ENCODE measurements around the gene C16orf95.
"Not testable (repeated sequence)": the region's sequence is repeated elsewhere in the genome, so short reads cannot be mapped to it uniquely, and the experiment has no call there.

Gene C16orf95

GRCh38 chr16:87345726-87346424 lies 28.7 kb upstream of the C16orf95 start:
- DNase-seq: no peak

- peak; percentile 56 for DNase-seq
Observed at GRCh38 chr16:87344931-87345631, 27.9 kb upstream of the C16orf95 start.

GRCh38 chr16:87344165-87344930 lies 27.2 kb upstream of the C16orf95 start:
- no peak for DNase-seq

GRCh38 chr16:87343753-87344050 lies 26.5 kb upstream of the C16orf95 start:
- DNase-seq: no peak

- no peak for DNase-seq
Observed at GRCh38 chr16:87342978-87343752, 26.0 kb upstream of the C16orf95 start.

- DNase-seq: no peak
Observed at GRCh38 chr16:87342504-87342903, 25.3 kb upstream of the C16orf95 start.

- no peak for DNase-seq
Observed at GRCh38 chr16:87340198-87340597, 23.0 kb upstream of the C16orf95 start.

GRCh38 chr16:87339724-87340105 lies 22.5 kb upstream of the C16orf95 start:
- DNase-seq: not testable (repeated sequence)

- no peak for DNase-seq
Observed at GRCh38 chr16:87339086-87339723, 22.0 kb upstream of the C16orf95 start.

GRCh38 chr16:87338155-87338765 lies 21.1 kb upstream of the C16orf95 start:
- no peak for DNase-seq

GRCh38 chr16:87337262-87337771 lies 20.1 kb upstream of the C16orf95 start:
- no peak for DNase-seq

GRCh38 chr16:87336434-87337240 lies 19.4 kb upstream of the C16orf95 start:
- DNase-seq: no peak

GRCh38 chr16:87335625-87336433 lies 18.6 kb upstream of the C16orf95 start:
- DNase-seq: no peak

- DNase-seq: no peak
Observed at GRCh38 chr16:87334651-87335624, 17.7 kb upstream of the C16orf95 start.

GRCh38 chr16:87333581-87334331 lies 16.6 kb upstream of the C16orf95 start:
- DNase-seq: no peak

GRCh38 chr16:87333101-87333500 lies 15.9 kb upstream of the C16orf95 start:
- no peak for DNase-seq

- no peak for DNase-seq
Observed at GRCh38 chr16:87332150-87332549, 15.0 kb upstream of the C16orf95 start.

- no peak for DNase-seq
Observed at GRCh38 chr16:87331241-87331801, 14.1 kb upstream of the C16orf95 start.
